Measurements from ENCODE around the gene EPB41L2.

The EPB41L2 gene

GRCh38 chr6:130863415-130864230, 199.4 kb downstream of the EPB41L2 start:
- intact Hi-C loops (cut with DNase I), result no loop called here
- DNase-seq, result no peak

- intact Hi-C loops (cut with DNase I), result no loop called here
- no peak for DNase-seq
Observed at GRCh38 chr6:130862370-130862769, 200.7 kb downstream of the EPB41L2 start.

GRCh38 chr6:130859161-130859867, 203.7 kb downstream of the EPB41L2 start:
- no peak for DNase-seq
- intact Hi-C loops (cut with DNase I), result no loop called here

- intact Hi-C loops (cut with DNase I), result no loop called here
- no peak for DNase-seq
Observed at GRCh38 chr6:130858498-130859160, 204.4 kb downstream of the EPB41L2 start.

GRCh38 chr6:130858054-130858453, 205.0 kb downstream of the EPB41L2 start:
- DNase-seq, result no peak
- intact Hi-C loops (cut with DNase I), result no loop called here

GRCh38 chr6:130853555-130854183, 209.4 kb downstream of the EPB41L2 start:
- no peak for DNase-seq
- intact Hi-C loops (cut with DNase I), result no loop called here

- DNase-seq, result no peak
- intact Hi-C loops (cut with DNase I), result no loop called here
Observed at GRCh38 chr6:130852844-130853554, 210.0 kb downstream of the EPB41L2 start.

- intact Hi-C loops (cut with DNase I), result no loop called here
- no peak for DNase-seq
Observed at GRCh38 chr6:130851026-130851425, 212.0 kb downstream of the EPB41L2 start.

- intact Hi-C loops (cut with DNase I), result no loop called here
- DNase-seq, result no peak
Observed at GRCh38 chr6:130849594-130849993, 213.5 kb downstream of the EPB41L2 start.

- DNase-seq, result no peak
- intact Hi-C loops (cut with DNase I), result no loop called here
Observed at GRCh38 chr6:130848945-130849344, 214.1 kb downstream of the EPB41L2 start.

GRCh38 chr6:130847001-130847910, 215.8 kb downstream of the EPB41L2 start:
- no peak for DNase-seq
- intact Hi-C loops (cut with DNase I), result no loop called here

- intact Hi-C loops (cut with DNase I), result no loop called here
- no peak for DNase-seq
Observed at GRCh38 chr6:130846501-130846900, 216.5 kb downstream of the EPB41L2 start.

- intact Hi-C loops (cut with DNase I), result no loop called here
- peak in 1 of 42 donors; percentile 32 for DNase-seq
Observed at GRCh38 chr6:130843575-130844320, 219.3 kb downstream of the EPB41L2 start.

GRCh38 chr6:130841128-130841728, 221.8 kb downstream of the EPB41L2 start:
- no peak for DNase-seq
- intact Hi-C loops (cut with DNase I), result no loop called here

- no peak for DNase-seq
- intact Hi-C loops (cut with DNase I), result no loop called here
Observed at GRCh38 chr6:130840050-130840449, 223.0 kb downstream of the EPB41L2 start.

GRCh38 chr6:130839379-130839778, 223.7 kb downstream of the EPB41L2 start:
- no peak for DNase-seq
- intact Hi-C loops (cut with DNase I), result no loop called here

- intact Hi-C loops (cut with DNase I), result no loop called here
- no peak for DNase-seq
Observed at GRCh38 chr6:130838951-130839350, 224.1 kb downstream of the EPB41L2 start.

Measured in head of caudate nucleus (tissue), 42 donors.